AG04450 (cell line): ENCODE measurements around the gene MACROH2A2. TPM values are rescaled to one million over a fixed set of nuclear protein-coding genes. Genes with fewer than 3 reads are reported as not detected.

Experiments
- CTCF ChIA-PET: fragments of 300-600, 350-600 bp; formaldehyde crosslinking; extraction: SDS; loops from one replicate; lab custom pipeline; 2022; ENCODE audit warnings: antibody characterized with exemption, inconsistent platforms; lab: Charles Lee
- POLR2A ChIA-PET: fragments of 350-600 bp; formaldehyde crosslinking; extraction: SDS; loops from one replicate; lab custom pipeline; 2021; ENCODE audit warnings: antibody characterized with exemption, inconsistent platforms; lab: Yijun Ruan, JAX
- DNase-seq: peaks from one replicate; pipeline ENCODE4 v3.0.0-alpha.2; 2011; ENCODE audit warnings: low read depth, low spot score
- H3K27ac ChIP-seq: one replicate; pipeline ENCODE4 v1.5.1; 2012; ENCODE audit warnings: low read depth, low read length, control low read depth
- H3K27me3 ChIP-seq: one replicate; pipeline ENCODE4 v1.6.0; 2012; ENCODE audit warnings: low read length; ENCODE audit not compliant: control insufficient read depth, insufficient read depth
- H3K4me3 ChIP-seq: 2 replicates; pipeline ENCODE4 v1.5.1; 2011; ENCODE audit warnings: mild to moderate bottlenecking, low read depth, low read length, control low read depth
- H3K9me3 ChIP-seq: 2 replicates; pipeline ENCODE4 v1.5.1; 2012; ENCODE audit warnings: low read length; ENCODE audit not compliant: control insufficient read depth, insufficient read depth
- polyA plus RNA-seq: library from polyadenylated mRNA; depleted of rRNA; stranded (reverse); fragments of >200 nt; gene quantifications from 2 replicates; pipeline ENCODE4 v1.2.3, GENCODE V29; 2011
- TF ChIP-seq, protein P1 (sequence below): IDR thresholded peaks from 2 replicates; pipeline ENCODE4 v1.5.1; 2011; ENCODE audit warnings: low read depth, low read length, control low read depth, inconsistent platforms

MACROH2A2 gene
- polyA plus RNA-seq, 1 experiment = 21.8 TPM

DNA sequence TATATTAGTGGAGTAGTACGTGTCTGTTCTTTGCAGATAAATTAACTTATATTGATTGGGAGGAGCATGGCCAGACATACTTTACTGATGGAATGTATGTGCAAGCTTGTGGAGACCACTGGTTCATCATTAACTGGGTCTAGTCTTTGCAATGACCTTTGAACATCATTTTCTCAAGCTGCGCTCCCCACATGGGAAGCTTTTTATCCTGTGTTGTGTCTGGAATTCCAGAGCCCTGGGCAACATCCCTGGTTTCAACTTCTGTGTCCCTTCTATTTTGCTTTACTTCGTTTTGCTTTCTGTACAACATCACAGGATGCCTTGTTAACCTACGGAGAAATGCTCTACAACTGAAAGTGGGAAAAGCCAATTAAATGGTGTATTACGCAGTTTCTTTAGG is 38.3 kb downstream of the MACROH2A2 start:
- no peaks in the 10 kb centered on the region for H3K9me3 ChIP-seq
- no peaks in the 10 kb centered on the region for H3K27me3 ChIP-seq
- no peak for DNase-seq
- H3K4me3 ChIP-seq = no peak overlapping the region
- ChIA-PET CTCF (interaction anchor here (1.7 to 1.9 kb wide), 2 partner anchors 25 to 26 kb away, joined by 5 to 8 read pairs; no protein-coding TSS in a partner anchor), POLR2A (no interaction called here)
- TF ChIP-seq, protein P1, sequence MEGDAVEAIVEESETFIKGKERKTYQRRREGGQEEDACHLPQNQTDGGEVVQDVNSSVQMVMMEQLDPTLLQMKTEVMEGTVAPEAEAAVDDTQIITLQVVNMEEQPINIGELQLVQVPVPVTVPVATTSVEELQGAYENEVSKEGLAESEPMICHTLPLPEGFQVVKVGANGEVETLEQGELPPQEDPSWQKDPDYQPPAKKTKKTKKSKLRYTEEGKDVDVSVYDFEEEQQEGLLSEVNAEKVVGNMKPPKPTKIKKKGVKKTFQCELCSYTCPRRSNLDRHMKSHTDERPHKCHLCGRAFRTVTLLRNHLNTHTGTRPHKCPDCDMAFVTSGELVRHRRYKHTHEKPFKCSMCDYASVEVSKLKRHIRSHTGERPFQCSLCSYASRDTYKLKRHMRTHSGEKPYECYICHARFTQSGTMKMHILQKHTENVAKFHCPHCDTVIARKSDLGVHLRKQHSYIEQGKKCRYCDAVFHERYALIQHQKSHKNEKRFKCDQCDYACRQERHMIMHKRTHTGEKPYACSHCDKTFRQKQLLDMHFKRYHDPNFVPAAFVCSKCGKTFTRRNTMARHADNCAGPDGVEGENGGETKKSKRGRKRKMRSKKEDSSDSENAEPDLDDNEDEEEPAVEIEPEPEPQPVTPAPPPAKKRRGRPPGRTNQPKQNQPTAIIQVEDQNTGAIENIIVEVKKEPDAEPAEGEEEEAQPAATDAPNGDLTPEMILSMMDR = no peak
- no peak overlapping the region for H3K27ac ChIP-seq

DNA sequence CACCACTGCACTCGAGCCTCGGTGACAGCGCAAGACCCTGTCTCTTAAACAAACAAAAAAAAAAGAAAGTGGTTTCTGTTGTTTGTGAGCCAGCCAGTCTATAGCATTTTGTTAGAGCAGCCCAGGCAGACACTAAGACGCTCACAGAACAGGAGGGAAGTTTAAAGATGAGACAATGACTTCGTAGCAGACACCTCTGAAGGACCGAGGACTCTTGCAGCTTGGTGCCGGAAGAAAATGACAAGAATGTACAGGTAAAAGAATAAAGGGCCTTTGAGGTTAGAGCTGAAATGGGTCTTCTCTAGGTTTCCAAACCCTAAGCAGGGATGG is 39.7 kb downstream of the MACROH2A2 start:
- H3K4me3 ChIP-seq = no peak overlapping the region
- DNase-seq = no peak
- TF ChIP-seq, protein P1 = no peak
- H3K27me3 ChIP-seq = no peaks in the 10 kb centered on the region
- H3K27ac ChIP-seq = no peak overlapping the region
- CTCF ChIA-PET = interaction anchor here (6.9 kb wide), 1 partner anchor 23 kb away, joined by 55 read pairs; no protein-coding TSS in a partner anchor
- no peaks in the 10 kb centered on the region for H3K9me3 ChIP-seq
- POLR2A ChIA-PET = no interaction called here

DNA sequence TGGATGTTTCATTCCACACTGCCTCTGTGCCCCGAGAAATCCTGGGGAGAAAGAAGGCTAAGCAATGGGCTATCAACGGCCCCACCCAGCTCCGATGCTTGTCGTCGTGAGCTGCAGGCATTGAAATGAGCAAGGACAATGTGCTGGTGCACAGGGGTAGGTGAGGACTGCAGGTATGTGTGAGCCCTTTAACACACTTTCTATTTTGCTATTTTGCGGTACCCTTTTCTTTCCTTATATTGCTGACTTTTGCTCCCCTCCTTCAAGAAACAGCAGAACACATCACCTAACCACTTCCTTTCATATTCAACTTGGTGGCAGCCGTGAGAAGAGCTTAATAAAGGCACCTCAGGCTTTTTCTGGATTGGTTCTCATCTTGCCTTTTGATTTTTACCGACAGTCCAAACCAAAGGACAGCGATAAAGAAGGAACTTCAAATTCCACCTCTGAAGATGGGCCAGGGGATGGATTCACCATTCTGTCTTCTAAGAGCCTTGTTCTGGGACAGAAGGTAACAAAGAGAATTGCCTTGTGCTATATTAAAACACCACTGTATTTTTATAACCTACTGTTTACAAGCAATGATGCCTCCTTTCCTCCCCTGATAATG is 40.8 kb downstream of the MACROH2A2 start:
- H3K27me3 ChIP-seq = no peaks in the 10 kb centered on the region
- no peak overlapping the region for H3K27ac ChIP-seq
- no peaks in the 10 kb centered on the region for H3K9me3 ChIP-seq
- POLR2A ChIA-PET = no interaction called here
- no peak for DNase-seq
- TF ChIP-seq, protein P1 = no peak
- CTCF ChIA-PET = interaction anchor here (0.6 to 6.9 kb wide), 2 partner anchors 22 to 24 kb away, joined by 3 to 55 read pairs; no protein-coding TSS in a partner anchor
- no peak overlapping the region for H3K4me3 ChIP-seq

DNA sequence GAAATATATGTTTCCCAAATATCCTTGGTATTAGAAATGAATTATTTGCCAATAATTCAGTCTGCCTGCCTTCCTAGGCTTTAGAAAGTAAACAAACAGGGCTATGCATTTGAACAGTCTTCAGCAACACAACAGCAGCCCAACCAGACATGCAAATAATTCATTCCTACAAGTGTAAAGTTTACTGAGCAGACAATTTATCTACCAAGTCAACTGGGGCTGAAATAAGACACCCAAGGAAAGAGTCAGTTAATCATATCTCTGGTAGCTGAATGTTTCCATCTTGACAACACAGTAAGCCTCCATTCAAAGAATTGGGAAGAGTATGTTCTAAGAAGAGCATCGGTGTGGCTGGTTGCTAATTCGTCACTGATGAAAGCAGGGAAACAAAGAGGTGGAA is 41.6 kb downstream of the MACROH2A2 start:
- Histone ChIP-seq H3K4me3 (no peak overlapping the region), H3K9me3 (no peaks in the 10 kb centered on the region), H3K27ac (no peak overlapping the region), H3K27me3 (no peaks in the 10 kb centered on the region)
- TF ChIP-seq, protein P1 = no peak
- ChIA-PET POLR2A (no interaction called here), CTCF (interaction anchor here (0.7 to 6.9 kb wide), 2 partner anchors 16 to 22 kb away, joined by 3 to 55 read pairs; no protein-coding TSS in a partner anchor)
- DNase-seq = no peak

DNA sequence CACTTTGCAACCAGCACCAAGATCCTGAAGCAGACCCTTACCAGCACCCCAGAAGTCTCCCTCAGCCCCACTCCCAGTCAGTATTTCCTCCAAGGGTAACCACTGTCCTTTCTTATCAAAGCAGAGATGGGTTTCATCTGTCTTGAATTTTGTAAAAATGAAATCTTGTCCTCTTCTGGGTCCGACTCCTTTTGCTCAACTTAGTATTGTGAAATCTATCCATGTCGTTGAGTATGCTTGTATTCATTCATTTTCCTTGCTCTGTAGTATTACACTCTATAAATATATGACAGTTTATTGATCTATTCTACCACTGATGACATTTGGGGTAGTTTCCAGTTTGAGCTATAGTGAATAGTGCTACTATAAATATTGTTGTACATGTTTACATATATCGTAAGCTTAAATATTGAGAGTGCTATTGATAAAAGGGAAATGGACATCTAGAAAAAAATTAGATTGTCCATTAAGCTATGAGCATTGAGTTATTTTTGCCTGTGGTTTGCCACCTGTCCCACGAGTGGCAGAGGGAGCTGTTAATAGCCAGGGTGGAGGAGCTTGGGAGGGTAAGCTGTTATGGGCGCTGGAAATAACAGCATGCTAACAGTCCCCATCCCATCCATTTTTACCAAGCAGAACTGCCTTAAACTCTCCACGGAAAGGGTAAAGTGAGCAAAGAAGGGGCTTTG is 43.5 kb downstream of the MACROH2A2 start:
- Histone ChIP-seq H3K4me3 (no peak overlapping the region), H3K27me3 (no peaks in the 10 kb centered on the region), H3K27ac (no peak overlapping the region), H3K9me3 (no peaks in the 10 kb centered on the region)
- ChIA-PET CTCF (interaction anchor here (1.2 to 6.9 kb wide), 3 partner anchors 11 to 23 kb away, joined by 3 to 55 read pairs (median 4); no protein-coding TSS in a partner anchor), POLR2A (no interaction called here)
- TF ChIP-seq, protein P1 = no peak
- DNase-seq = no peak
